Stimulated activated CD4-positive, alpha-beta T cell treated with anti-CD3 and anti-CD28 coated beads, Interleukin-1b, Interleukin-23, amount 100 ng/mL, for 1 hour (primary cell): ENCODE results near the gene FLOT2.
"Not testable (repeated sequence)": the region's sequence is repeated elsewhere in the genome, so short reads cannot be mapped to it uniquely, and the experiment has no call there.

ENCODE experiments used
- DNase-seq, 2 donors: peaks; one replicate each; pipeline ENCODE4 v3.0.0-alpha.2; 2020; ENCODE audit warnings: low read depth in 2 of 2

The FLOT2 gene, protein sequence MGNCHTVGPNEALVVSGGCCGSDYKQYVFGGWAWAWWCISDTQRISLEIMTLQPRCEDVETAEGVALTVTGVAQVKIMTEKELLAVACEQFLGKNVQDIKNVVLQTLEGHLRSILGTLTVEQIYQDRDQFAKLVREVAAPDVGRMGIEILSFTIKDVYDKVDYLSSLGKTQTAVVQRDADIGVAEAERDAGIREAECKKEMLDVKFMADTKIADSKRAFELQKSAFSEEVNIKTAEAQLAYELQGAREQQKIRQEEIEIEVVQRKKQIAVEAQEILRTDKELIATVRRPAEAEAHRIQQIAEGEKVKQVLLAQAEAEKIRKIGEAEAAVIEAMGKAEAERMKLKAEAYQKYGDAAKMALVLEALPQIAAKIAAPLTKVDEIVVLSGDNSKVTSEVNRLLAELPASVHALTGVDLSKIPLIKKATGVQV

DNA sequence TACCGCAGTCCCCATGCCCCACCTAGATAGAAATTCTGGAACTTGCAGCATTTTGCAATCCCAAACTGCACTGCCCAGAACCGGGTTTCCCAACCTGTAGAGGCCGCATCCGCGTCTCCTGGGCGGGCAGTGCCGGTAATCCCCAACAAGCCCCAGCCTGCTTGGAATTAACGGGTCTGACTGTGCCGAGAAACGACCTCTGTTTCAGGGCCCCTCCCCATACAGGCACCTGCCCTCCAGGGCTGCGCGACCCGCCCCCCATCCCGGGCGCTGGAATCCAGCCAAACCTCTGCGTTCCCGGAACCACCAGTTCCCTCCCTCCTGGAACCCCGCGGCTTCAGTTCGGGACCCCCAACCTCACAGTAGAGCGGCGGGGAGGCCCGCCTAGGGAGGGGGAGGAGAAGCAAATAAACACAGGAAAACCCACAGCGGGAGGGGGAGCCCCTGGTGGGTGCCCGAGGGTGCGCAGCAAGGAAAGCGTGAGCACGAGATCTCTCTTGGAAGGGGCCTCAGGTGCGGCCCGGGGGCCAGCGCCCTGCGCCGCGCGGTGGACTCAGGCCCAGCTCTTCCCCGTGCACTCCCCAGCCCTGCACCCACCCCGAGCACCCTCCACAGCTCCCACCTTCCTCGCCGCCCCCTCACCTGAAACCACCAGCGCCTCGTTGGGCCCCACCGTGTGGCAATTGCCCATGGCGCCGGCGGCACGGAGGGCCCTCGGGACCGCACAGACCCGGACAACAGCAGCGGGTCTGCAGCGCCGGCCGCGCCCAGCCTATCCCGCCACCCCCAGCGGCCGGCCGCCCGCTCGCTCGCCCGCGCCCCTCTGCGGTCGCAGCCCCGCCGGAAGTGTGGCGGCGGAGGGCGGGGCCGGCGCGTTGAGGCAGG is at the start of gene FLOT2:
FLOT2 (minus strand) TSS at position 850 of the 885 bp plus-strand sequence; CDS start at position 691, 159 bp downstream.
- peak in 1 of 2 donors; percentile 44 for DNase-seq

DNA sequence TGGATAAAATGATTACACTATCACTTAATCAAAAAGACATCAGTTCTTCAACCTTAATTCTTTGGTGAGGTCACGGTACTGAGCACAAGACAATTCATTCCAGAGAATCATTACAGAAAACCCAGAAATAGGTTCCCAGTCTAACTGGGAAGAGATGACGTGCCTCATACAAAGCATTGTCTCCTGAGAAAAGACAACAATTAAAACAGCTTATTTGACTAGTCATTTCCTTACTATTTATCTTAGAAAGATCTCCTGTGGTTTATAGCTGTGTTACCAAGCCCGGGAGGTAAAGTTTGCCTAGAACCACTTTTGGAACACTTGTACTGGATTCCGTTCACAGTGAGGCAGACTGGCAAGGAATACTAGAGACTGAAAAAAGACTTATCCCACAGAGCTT is 48.7 kb upstream of the FLOT2 start:
- DNase-seq: no peak

DNA sequence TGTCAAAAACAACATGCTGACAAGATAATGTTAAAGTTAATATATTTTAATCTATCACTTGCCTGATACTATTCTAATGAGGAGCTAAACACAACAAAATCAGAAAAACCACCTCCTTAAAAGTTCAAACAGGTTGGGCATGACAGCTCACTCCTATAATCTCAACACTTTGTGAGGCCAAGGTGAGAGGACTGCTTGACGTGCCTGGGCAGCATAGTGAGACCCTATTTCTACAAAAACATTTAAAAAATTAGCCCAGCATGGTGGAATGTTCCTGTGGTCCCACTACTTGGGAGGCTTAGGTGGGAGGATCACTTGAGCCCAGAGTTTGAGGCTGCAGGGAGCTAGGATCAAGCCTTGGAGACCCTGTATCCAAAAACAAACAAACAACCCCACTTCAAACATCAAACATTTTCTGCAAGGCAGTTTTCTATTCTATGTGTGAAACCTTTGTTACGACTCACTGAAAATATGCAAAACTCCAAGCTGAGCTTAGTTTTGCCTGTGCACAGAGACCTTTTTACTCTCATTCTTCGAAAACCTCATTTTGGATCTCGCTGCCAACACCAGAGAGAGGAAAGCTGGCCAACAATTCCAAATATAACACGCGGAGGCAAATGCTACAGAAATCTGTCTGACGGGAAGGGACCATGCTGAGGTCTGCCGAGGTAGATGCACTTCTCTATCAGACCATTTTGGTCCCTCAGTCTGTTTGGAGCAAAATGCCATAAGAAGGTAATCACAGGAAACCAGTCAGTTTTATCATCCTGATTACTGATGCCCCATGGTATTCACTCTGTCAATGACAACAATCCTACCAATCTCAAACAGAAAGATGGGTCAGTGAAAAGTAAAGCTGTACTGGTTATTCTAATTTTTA is 47.6 kb upstream of the FLOT2 start:
- DNase-seq: no peak

DNA sequence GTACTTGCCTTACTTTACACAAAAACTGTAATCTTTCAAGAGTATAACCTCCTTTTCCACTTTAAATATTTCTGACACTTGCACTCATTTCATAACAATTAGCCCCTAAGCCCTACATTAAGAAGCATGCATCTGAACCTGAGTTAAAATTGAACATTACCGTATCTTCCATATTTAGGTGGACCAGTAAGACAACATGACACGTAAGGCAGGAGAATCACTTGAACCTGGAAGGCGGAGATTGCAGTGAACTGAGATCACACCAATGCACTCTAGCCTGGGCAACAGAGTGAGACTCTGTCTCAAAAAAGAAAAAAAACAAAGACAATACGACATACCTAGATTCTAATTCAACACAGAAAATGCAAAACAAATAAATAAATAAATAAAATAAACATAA is 46.8 kb upstream of the FLOT2 start:
- no peak for DNase-seq

DNA sequence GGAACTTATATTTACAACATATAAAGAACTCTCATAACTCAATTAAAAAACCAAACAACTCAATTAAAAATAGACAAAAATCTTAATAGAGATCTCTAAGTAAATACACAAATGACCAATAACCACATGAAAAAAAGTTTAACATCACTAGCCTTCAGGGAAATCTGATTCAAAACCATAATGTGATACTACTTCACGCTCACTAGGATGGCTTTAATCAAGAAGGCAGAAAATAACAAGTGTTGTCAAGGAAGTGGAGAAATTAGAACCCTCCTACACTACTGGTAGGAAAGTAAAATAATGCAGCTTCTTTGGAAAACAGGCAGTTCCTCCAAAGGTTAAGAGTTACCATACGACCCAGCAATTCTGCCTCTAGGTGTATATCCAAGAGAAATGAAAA is 45.4 kb upstream of the FLOT2 start:
- no peak for DNase-seq

DNA sequence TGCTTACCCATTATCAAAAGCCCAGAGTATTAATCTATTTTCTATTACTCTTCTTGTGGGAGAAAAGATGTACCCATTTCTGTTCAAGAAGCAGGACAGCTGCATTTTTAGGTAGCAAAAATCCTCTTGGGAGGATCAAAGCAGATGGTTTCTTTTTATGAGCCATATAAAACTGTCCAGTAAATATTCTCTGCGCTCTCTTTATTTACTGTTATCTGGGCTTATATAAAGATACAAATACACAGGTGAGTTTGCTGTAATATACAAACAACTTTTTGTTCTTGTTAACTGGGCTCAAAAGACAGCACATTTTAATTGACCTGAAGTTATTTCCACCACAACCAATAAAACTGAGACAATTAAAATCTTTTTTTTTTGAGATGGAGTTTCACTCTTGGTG is 43.7 kb upstream of the FLOT2 start:
- no peak for DNase-seq

DNA sequence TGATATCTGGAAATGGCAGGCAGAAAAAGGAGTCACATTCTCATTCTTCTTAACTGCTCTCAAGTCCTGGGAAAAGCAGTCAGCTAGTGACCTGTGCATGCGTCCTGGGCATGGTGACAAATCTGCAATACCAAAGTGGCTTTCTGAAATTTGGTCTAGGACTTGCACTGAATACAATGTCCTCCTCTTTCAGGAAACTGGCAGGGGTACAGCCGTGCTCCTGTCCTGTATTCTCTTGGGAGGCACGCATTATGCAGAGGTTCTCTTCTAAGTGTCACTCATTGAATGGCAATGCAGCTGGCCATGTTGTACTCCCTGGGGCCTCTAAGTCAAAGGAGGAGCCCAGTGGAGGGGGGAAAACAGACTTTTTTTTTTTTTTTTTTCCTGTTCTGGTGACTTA is 43.1 kb upstream of the FLOT2 start:
- no peak for DNase-seq

DNA sequence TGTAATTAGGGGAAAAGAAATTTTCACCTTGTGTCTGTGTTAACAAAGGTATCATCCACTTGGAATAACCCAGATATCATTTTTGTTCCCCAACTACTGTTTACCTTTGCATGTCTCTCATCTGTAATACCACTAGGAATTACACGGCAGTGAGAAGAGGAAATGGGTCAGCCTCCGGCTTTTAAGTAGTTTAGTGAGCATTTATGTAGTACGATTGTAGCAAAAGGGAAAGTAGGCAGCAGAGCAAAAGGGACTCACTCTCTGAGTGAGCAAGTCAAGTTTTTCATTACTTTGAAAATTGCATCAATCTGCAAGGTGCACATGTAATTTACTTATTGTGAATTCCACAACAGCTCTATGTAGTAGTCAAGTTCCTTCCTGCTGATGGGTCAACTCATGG is 42.6 kb upstream of the FLOT2 start:
- DNase-seq: no peak

DNA sequence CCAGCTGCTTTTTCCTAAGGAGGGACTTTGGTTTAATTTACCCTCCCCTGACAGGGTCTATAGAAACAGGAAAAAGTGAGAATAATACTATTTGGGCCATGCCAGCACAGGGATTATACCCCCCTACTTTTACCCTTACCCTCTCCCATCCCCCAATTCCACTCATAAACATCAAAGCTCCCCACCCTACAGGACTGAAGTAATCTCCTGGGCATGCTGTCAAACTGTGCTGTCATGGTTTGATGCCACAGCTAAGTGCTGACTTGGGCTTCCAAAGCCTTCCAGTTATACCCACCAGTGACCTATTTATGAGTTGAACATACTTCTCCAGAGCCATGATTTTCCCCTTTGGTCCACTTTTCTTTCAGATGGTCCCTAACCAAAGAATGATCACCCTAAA is 41.0 kb upstream of the FLOT2 start:
- DNase-seq: no peak

DNA sequence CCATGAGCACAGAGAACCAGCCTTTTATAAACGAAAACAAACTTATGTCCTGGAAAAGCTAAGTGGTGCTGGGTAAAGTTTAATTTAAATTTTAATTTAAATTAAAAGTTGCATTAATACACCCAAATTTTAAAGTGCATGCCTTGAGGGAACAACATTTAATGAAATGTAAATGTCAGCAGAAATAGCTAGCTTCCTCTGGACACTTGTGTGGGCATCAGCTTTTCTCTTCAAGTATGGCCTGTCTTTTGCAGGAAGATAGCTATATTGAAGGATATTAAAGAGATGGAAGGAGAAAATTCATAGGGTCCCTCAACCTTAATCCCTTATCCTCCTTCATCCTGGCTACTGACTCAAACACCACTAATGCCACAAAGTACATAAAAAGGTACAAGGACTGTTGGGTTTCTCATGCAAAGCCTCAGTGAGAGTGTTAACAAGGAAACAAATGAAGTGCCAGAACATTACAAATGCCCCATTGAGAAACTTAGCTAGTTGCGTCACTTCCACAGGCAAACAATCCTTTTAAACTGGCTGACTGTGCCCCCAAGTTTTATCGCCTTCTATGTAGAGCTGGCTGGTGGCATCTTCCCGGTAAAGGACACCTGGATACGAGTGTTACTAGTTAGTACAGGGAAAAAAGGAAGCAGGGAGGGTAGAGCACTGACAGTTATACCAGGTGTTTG is 39.7 kb upstream of the FLOT2 start:
- no peak for DNase-seq

DNA sequence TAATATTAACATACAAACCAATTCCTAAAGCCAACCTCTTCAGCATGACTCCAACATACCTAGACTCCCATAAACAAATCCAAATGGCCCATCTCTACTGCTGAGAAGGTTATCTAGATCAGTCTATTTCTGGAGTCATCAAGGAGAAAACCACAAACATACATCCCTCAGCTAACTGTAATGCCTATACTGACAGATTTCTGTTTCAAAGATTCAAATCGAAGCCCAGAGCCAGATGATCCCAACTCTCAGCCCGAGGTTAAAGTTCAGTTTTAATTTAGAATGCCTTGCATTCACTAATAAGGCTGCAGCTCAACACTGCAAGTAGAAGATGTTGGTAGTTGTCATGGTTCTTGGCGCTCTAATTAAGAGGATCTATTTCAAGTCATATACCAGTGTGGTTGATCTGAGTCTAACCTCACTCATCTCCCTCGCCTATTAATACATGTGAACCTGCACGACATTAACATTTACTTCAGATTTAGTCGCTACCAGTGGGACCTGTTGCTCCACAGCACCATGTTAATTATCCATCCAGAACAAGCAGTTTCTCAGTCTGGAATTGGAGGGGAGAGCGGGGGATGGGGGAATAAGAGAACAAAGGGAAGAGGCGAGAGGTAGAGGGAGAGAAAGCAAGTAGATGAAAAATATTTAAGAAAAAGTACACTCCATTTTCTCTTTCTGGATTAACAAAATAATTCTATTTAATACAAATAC is 38.4 kb upstream of the FLOT2 start:
- no peak for DNase-seq

DNA sequence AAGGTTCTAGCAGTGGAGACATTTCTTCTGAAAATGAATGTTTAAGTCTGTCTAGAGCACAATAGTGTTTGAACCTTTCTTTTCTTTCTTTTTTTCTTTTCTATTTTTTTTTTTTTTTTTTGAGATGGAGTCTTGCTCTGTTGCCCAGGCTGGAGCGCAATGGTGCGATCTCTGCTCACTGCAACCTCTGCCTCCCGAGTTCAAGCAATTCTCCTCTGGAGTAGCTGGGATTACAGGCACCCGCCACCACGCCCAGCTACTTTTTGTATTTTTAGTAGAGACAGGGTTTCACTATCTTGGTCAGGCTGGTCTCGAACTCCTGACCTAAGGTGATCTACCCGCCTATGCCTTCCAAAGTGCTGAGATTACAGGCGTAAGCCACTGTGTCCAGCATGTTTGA is 37.0 kb upstream of the FLOT2 start:
- not testable (repeated sequence) for DNase-seq

DNA sequence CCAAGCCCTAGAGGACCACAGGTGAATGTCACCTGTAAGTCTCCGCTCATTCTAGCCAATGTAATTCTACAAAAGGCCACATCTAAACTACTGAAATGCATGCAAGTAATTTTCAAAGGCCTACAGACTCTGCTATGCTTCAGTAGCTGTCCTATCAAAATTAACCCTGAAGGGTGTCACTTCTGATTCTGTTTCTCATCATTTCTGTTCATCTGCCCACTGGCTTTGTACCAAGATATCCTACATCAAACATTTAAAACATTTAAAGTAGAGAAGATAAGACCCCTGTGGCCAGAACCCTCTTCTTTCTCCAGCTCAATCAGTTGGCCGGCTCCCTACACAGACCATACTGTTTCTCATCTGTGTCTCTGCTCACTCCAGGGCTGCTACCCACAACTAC is 32.3 kb upstream of the FLOT2 start:
- no peak for DNase-seq

DNA sequence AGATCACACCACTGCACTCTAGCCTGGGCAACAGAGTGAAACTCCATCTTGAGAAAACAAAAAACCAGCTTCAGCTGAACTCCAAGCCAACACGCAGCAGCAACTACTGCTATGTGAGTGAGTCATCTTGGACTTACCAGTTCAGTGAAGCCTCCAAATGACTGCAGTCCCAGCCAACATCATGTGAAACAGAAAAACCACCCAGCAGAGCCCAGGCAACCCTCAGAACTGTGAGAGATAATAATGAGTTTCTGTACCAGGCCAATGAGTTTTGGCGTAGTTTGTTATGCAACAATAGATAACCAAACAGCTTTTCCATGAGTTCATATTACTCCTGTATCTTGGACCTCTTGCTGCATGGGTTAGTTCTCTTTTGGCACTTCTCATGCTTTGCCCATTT is 30.5 kb upstream of the FLOT2 start:
- no peak for DNase-seq

DNA sequence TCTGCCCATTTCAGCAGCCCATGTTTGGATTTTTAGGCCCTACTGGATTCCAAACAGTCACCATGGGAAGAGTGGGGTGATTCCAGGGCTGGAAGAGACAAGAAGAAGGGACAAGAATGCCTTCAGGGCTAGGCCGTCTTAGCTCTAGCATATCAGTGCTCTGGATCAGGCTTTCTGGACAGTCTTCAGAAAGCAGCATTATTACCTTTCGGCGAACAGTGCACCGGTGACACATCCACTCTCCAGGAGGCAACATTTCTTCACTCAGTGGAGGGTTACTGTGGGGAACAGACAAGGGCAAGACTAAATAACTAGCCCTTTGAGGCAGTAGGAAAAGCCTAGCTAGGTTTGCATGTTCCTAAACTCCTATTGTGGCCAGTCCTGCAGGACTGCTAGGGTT is 29.3 kb upstream of the FLOT2 start:
- DNase-seq: no peak

DNA sequence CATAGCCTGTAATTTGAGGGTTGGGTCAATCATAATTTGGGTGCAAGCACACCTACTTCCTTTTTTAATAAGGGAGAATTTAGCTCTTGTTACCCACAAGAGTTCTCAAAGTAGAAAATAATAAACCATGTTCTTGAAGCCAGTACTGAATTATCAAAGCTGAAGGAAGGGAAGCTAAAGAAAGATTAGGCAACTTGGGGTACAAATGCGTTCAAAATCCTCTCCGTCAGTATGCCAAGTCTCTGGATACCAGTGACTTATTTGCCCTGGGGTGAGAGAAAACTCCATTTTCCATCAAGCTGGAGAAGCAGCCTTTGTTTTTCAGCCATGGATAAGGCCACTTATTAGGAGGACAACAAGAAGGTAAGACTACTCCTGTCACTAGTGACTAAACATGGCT is 28.8 kb upstream of the FLOT2 start:
- no peak for DNase-seq

DNA sequence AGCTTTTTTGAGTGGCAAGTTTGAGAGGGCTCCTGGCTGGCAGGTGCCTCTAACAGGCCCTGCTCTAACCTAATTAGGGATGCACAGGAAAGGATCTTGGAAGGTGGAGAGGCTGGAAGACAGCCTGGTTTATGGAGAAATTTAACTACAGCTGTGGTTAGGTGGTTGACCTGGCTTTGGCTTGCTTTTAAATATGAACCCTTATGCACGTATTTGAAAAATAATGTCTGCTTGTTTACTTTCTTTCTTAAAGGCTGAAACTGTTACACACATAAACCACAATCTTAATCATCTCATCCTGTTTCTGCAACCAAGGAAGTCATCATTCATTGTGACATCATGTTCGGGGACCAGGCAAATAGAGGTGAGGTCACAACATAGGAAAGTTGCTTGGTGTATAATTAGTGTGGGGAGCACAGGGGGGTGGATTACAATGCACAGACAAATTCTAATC is 28.4 kb upstream of the FLOT2 start:
- no peak for DNase-seq

DNA sequence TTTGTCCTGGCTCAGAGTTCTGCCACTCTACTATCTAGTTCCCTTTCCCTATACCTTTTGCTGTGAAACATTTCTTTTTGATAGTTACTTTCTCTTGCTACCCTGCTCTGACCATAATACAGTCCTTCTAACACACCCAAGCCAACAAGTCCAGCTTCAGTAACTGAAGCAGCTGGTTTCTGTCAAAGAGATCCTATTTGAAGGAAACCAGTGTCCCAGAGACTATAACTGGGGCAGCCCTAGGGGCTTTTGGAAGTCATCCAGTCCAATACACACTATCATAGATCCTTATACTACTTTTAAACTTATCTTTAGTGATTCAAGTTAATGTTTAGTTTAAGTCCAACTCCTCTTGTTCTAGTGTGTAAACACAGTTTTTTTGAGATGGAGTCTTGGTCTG is 22.7 kb upstream of the FLOT2 start:
- no peak for DNase-seq

DNA sequence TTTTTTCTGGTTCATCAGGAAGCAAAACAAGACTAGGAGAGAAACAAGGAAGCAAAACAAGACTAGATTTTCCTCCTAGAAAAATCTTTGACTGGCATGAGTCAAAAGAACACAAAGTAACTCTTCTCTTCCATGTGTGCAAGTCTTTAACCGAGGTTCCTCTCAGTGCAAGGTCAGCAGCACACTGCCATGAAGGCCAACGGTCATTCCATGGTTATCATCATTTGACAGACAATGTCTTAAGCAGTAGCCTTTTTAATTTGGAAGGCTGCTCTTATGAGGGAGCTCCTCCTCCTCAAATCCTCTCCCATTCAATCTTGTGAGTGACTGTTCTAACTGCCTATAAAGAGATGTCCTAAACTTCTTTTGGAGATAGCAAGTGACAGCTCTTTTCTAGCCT is 20.8 kb upstream of the FLOT2 start:
- DNase-seq: no peak

DNA sequence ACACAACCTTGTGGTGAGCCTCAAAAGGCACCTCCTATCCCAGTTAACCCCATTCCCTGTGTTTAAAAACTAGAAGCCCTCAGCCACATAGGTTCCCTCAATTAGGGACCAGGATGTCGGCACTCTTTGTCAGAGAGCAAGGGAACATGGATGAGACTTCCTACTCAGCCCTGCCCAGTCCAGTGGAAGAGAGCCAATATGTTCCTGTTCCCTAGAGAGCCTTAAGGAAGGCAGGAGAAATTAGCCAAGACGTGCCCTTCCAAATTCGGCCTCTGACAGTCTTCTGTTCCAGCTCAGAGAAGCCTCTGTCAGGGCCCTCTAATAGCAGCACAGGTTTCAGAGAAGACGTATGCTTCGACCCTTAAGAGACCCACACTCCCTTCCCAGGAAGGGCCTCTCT is 19.9 kb upstream of the FLOT2 start:
- no peak for DNase-seq

DNA sequence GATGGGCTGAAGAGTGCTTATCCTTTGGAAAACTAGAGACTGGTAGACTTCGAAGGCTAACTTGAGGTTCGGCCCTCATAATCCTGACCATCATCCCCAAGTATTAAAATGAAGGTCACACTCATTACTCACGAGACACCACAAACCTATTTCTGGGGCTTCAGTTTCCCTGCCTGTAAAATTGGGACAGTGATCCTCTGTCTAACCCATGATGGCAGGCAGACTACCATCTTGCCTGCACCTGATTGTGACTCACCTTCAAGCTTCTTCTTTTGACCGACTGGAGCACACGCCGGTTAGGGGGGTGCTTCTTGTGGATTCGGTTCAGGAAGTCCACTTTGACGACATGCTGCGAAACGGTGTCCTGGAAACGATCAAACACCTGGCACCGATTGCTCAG is 19.5 kb upstream of the FLOT2 start:
- DNase-seq: no peak
